WTC11 (cell line): Measurements from ENCODE around the gene SHROOM3. TPM values are rescaled to one million over a fixed set of nuclear protein-coding genes. Genes with fewer than 3 reads are reported as not detected.

ENCODE experiments used
- ATAC-seq: fragments of 200-7000 bp; cut with Tn5 transposase; 2 replicates; pipeline ENCODE4 v1.10.0; 2021; ENCODE audit warnings: mild to moderate bottlenecking, moderate library complexity
- CTCF ChIA-PET: fragments of 300-600 bp; sonication (Branson Sonifier 250); formaldehyde crosslinking; loops from one replicate; lab custom pipeline; 2021; ENCODE audit warnings: antibody characterized with exemption; lab: Charles Lee
- POLR2A ChIA-PET: fragments of 350-600 bp; sonication (Branson Sonifier 250); formaldehyde crosslinking; loops from one replicate; lab custom pipeline; 2021; ENCODE audit warnings: antibody characterized with exemption; lab: Charles Lee
- DNase-seq: peaks from one replicate; pipeline ENCODE4 v3.0.0; 2021; ENCODE audit warnings: low spot score
- H3K27ac Mint-ChIP-seq: 2 replicates; pipeline ENCODE4 v1.8.0; 2021; ENCODE audit warnings: mixed read lengths
- H3K27me3 Mint-ChIP-seq: 2 replicates; pipeline ENCODE4 v1.8.0; 2021; ENCODE audit warnings: low read depth, mild to moderate bottlenecking, moderate library complexity, mixed read lengths
- H3K36me3 Mint-ChIP-seq: 2 replicates; pipeline ENCODE4 v1.8.0; 2021; ENCODE audit warnings: mixed read lengths
- H3K4me1 Mint-ChIP-seq: 2 replicates; pipeline ENCODE4 v1.8.0; 2022; ENCODE audit warnings: mixed read lengths
- H3K4me3 Mint-ChIP-seq: 2 replicates; pipeline ENCODE4 v1.8.0; 2021; ENCODE audit warnings: mild to moderate bottlenecking, moderate library complexity, mixed read lengths
- H3K9me3 Mint-ChIP-seq: 2 replicates; pipeline ENCODE4 v1.8.0; 2021; ENCODE audit warnings: mixed read lengths
- AR ChIP-seq: fragments of 250-450 bp; sonication (Bioruptor Pico); IDR thresholded peaks from 2 replicates; pipeline ENCODE4 v1.9.0; 2021; ENCODE audit warnings: mild to moderate bottlenecking
- ATF2 ChIP-seq: sonication (generic); formaldehyde crosslinking; IDR thresholded peaks from 2 replicates; pipeline ENCODE4 v1.8.1; 2022; ENCODE audit warnings: low read depth, missing genetic modification reagents, borderline replicate concordance
- CREM ChIP-seq: sonication (generic); formaldehyde crosslinking; IDR thresholded peaks from 2 replicates; pipeline ENCODE4 v1.8.1; 2022; ENCODE audit warnings: mild to moderate bottlenecking, missing genetic modification reagents, moderate library complexity
- FOXP1 ChIP-seq: sonication (generic); formaldehyde crosslinking; IDR thresholded peaks from 2 replicates; pipeline ENCODE4 v1.8.0; 2022; ENCODE audit warnings: missing genetic modification reagents, mild to moderate bottlenecking, moderate library complexity, borderline replicate concordance
- FOXP4 ChIP-seq: sonication (generic); formaldehyde crosslinking; IDR thresholded peaks from 2 replicates; pipeline ENCODE4 v1.8.0; 2022; ENCODE audit warnings: mild to moderate bottlenecking, missing genetic modification reagents
- GABPB1 ChIP-seq: sonication (generic); formaldehyde crosslinking; IDR thresholded peaks from 2 replicates; pipeline ENCODE4 v1.8.1; 2023; ENCODE audit warnings: mild to moderate bottlenecking, missing genetic modification reagents
- JUN ChIP-seq: sonication (generic); formaldehyde crosslinking; IDR thresholded peaks from 2 replicates; pipeline ENCODE4 v1.8.0; 2023; ENCODE audit warnings: mild to moderate bottlenecking, missing genetic modification reagents
- MLX ChIP-seq: sonication (generic); formaldehyde crosslinking; IDR thresholded peaks from 2 replicates; pipeline ENCODE4 v1.8.1; 2023; ENCODE audit warnings: mild to moderate bottlenecking, missing genetic modification reagents, moderate library complexity
- MXD4 ChIP-seq: fragments of 250-450 bp; sonication (Bioruptor Pico); IDR thresholded peaks from 2 replicates; pipeline ENCODE4 v1.8.0; 2021; ENCODE audit warnings: mild to moderate bottlenecking, moderate library complexity, borderline replicate concordance
- NFYB ChIP-seq: sonication (generic); formaldehyde crosslinking; conservative IDR thresholded peaks from 2 replicates; pipeline ENCODE4 v1.8.0; 2022; ENCODE audit warnings: low read depth, missing genetic modification reagents
- NR1H2 ChIP-seq: sonication (generic); formaldehyde crosslinking; IDR thresholded peaks from 2 replicates; pipeline ENCODE4 v1.9.0; 2021; ENCODE audit warnings: mild to moderate bottlenecking, moderate library complexity, missing genetic modification reagents
- OVOL2 ChIP-seq: fragments of 250-450 bp; sonication (Bioruptor Pico); IDR thresholded peaks from 2 replicates; pipeline ENCODE4 v1.9.0; 2021; ENCODE audit warnings: mild to moderate bottlenecking, borderline replicate concordance
- PRDM15 ChIP-seq: sonication (generic); formaldehyde crosslinking; IDR thresholded peaks from 2 replicates; pipeline ENCODE4 v1.8.0; 2022; ENCODE audit warnings: missing genetic modification reagents
- SMAD3 ChIP-seq: sonication (generic); formaldehyde crosslinking; IDR thresholded peaks from 2 replicates; pipeline ENCODE4 v1.8.0; 2022; ENCODE audit warnings: missing genetic modification reagents, mild to moderate bottlenecking, borderline replicate concordance
- ZBTB21 ChIP-seq: sonication (generic); formaldehyde crosslinking; IDR thresholded peaks from 2 replicates; pipeline ENCODE4 v1.8.1; 2023; ENCODE audit warnings: mild to moderate bottlenecking, missing genetic modification reagents, borderline replicate concordance
- ZNF425 ChIP-seq: fragments of 250-450 bp; sonication (Bioruptor Pico); conservative IDR thresholded peaks from 2 replicates; pipeline ENCODE4 v1.9.0; 2021; ENCODE audit warnings: mild to moderate bottlenecking
- ZNF671 ChIP-seq: fragments of 250-450 bp; sonication (Bioruptor Pico); IDR thresholded peaks from 2 replicates; pipeline ENCODE4 v1.8.0; 2021; ENCODE audit warnings: mild to moderate bottlenecking
- total RNA-seq: library from RNA; stranded (reverse); gene quantifications from 3 replicates; pipeline ENCODE4 v1.2.3, GENCODE V29; 2021

The SHROOM3 gene
- total RNA-seq, 1 experiment from 2014 or later: 71.9 TPM

GRCh38 chr4:76594173-76594572, 159.1 kb downstream of the SHROOM3 start (continued):
- TF ChIP-seq PRDM15 (CRISPR knock-in tag) (no peak), FOXP4 (CRISPR knock-in tag) (no peak), ZBTB21 (CRISPR knock-in tag) (no peak), NFYB (no peak), MLX (CRISPR knock-in tag) (no peak), NR1H2 (CRISPR knock-in tag) (no peak)

- DNase-seq (no peak), ATAC-seq (no peak)
- Mint-ChIP-seq H3K4me1 (peaks cover 27% of the 10 kb centered on the region), H3K27ac (no peak overlapping the region), H3K36me3 (peaks cover 3% of the 10 kb centered on the region; the same call in 1 of the 2 replicates), H3K4me3 (no peak overlapping the region), H3K9me3 (peaks cover 5% of the 10 kb centered on the region), H3K27me3 (no peaks in the 10 kb centered on the region)
- TF ChIP-seq SMAD3 (CRISPR knock-in tag) (no peak), ZNF671 (CRISPR knock-in tag) (no peak), GABPB1 (CRISPR knock-in tag) (no peak), OVOL2 (CRISPR knock-in tag) (no peak), AR (no peak), ATF2 (CRISPR knock-in tag) (no peak), JUN (CRISPR knock-in tag) (no peak), CREM (CRISPR knock-in tag) (no peak), MXD4 (CRISPR knock-in tag) (no peak), FOXP1 (CRISPR knock-in tag) (no peak), ZNF425 (CRISPR knock-in tag) (no peak)
- ChIA-PET CTCF (no interaction called here), POLR2A (no interaction called here)
These were observed 160.4 kb downstream of the SHROOM3 start for GRCh38 chr4:76595435-76595834.
